Stomach (tissue), 9 donors: ENCODE results near the gene CFAP100. TPM values are rescaled to one million over a fixed set of nuclear protein-coding genes. Genes with fewer than 3 reads are reported as not detected.
A peak's percentile ranks its signal among the peaks of the same experiment; 100 is the strongest.

Experiments
- DNase-seq, 2 donors: peaks; one replicate each; pipeline versions ENCODE4 v3.0.0 to v3.0.0-alpha.2; 2013 to 2019
- H3K27ac ChIP-seq, 5 donors: fragments of 200-600 bp in 4 of 5; sonication (generic) in 4 of 5; one replicate each; pipeline ENCODE4 v1.5.1; 2013 to 2019; ENCODE audit warnings: mild to moderate bottlenecking in 1 of 5, moderate library complexity in 1 of 5
- H3K27me3 ChIP-seq, 3 donors: fragments of 200-600 bp; sonication (generic); one replicate each; pipeline ENCODE4 v1.5.1; 2017 to 2019; ENCODE audit warnings: mixed run types in 1 of 3
- H3K36me3 ChIP-seq, 4 donors: fragments of 200-600 bp; sonication (generic); 1 replicate in 3 of 4; 2 replicates in 1 of 4; pipeline ENCODE4 v1.5.1; 2016 to 2019
- H3K4me1 ChIP-seq, 4 donors: fragments of 200-600 bp; sonication (generic); one replicate each; pipeline ENCODE4 v1.5.1; 2016 to 2019
- H3K4me3 ChIP-seq, 4 donors: fragments of 200-600 bp; sonication (generic) in 3 of 4; one replicate each; pipeline ENCODE4 v1.5.1; 2016 to 2019; ENCODE audit warnings: mild to moderate bottlenecking in 1 of 4
- H3K9me3 ChIP-seq, 4 donors: fragments of 200-600 bp; sonication (generic); one replicate each; pipeline ENCODE4 v1.5.1; 2016 to 2019
- EP300 ChIP-seq: sonication (generic); formaldehyde crosslinking; IDR thresholded peaks from one replicate; pipeline ENCODE4 v1.6.1; 2017; ENCODE audit warnings: antibody characterized with exemption
- POLR2A ChIP-seq, 4 donors: fragments of 450-650 bp; IDR thresholded peaks; one replicate each; pipeline ENCODE4 v1.6.1; 2016; ENCODE audit warnings: antibody characterized with exemption in 4 of 4, control low read depth in 2 of 4, mild to moderate bottlenecking in 1 of 4, moderate library complexity in 1 of 4
- POLR2AphosphoS5 ChIP-seq, 3 donors: sonication (generic); formaldehyde crosslinking; IDR thresholded peaks; one replicate each; pipeline ENCODE4 v1.6.1; 2016; ENCODE audit warnings: antibody characterized with exemption in 3 of 3
- WGBS, 5 donors: extraction: QIAGEN DNeasy Blood & Tissue Kit in 3 of 5; methylation state at CpG; one replicate each; pipeline versions ENCODE4 v1.1.5 to v1.1.7; 2013 to 2018; 5-methylcytosine and 5-hydroxymethylcytosine counted together
- intact Hi-C: fragments of 100-400 bp; cut with DNase I; formaldehyde crosslinking; loops from one replicate; pipeline ENCODE4 v1.15.1; 2023; ENCODE audit warnings: low total_unique reads
- polyA plus RNA-seq, 3 donors: library from polyadenylated mRNA; stranded (reverse); fragments of 200-250 nt; gene quantifications; one replicate each; pipeline ENCODE4 v1.2.3, GENCODE V29; 2013
- total RNA-seq, 5 donors: library from RNA; depleted of rRNA; stranded (reverse); fragments of >200 nt; gene quantifications; one replicate each; pipeline versions ENCODE4 v1.1.0 to v1.2.3, GENCODE V29; 2014 to 2016
- TF ChIP-seq, protein P1 (sequence below), 7 experiments: fragments of 450-650 bp in 4 of 7; fragments of 200-600 bp in 3 of 7; sonication (generic) in 3 of 7; IDR thresholded peaks; one replicate each; pipeline ENCODE4 v1.5.1; 2016 to 2019; ENCODE audit warnings: antibody characterized with exemption in 7 of 7, control low read depth in 2 of 7, mild to moderate bottlenecking in 1 of 7
- donor health status: healthy with polysubstance abuse.
- donor health status: Bipolar disorder and iron deficiency.
- donor health status: healthy.

CFAP100 gene
- total and polyA plus RNA-seq, 8 donors: not detected

DNA sequence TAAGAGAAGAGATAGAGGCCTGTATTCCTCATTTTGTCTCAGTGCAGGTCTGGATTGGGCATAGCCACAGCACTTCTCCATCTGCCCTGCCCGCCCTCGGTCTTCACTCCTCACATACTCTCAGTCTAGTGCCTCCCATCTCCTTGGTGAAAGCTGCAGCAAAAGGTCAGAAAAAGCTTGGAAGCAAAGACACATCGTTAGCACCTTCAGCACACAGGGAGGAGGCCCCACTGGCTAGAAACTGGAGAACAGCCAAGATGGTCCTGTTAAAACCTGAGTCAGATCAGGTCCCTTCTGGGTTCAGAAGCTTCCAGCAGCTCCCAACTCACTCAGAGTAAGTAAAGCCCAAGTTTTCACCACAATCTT is 35.9 kb upstream of the CFAP100 start:
- DNase-seq: no peak
- WGBS, 5 donors: 71 to 80% (median 76%) methylated on average over 3 of the region's 3 CpGs
- peaks cover 0 to 35% (median 10%) of the 10 kb centered on the region in 3 donors for H3K27me3 ChIP-seq
- intact Hi-C loops: no loop called here
- peak overlapping the region in 1 of 5 donors; percentile 99 for H3K27ac ChIP-seq
- H3K36me3 ChIP-seq: no peaks in the 10 kb centered on the region
- TF ChIP-seq EP300 (no peak), POLR2AphosphoS5 (IDR thresholded peaks at IDR 0.05) (no peak), POLR2A (IDR thresholded peaks at IDR 0.05) (no peak)
- TF ChIP-seq, protein P1, sequence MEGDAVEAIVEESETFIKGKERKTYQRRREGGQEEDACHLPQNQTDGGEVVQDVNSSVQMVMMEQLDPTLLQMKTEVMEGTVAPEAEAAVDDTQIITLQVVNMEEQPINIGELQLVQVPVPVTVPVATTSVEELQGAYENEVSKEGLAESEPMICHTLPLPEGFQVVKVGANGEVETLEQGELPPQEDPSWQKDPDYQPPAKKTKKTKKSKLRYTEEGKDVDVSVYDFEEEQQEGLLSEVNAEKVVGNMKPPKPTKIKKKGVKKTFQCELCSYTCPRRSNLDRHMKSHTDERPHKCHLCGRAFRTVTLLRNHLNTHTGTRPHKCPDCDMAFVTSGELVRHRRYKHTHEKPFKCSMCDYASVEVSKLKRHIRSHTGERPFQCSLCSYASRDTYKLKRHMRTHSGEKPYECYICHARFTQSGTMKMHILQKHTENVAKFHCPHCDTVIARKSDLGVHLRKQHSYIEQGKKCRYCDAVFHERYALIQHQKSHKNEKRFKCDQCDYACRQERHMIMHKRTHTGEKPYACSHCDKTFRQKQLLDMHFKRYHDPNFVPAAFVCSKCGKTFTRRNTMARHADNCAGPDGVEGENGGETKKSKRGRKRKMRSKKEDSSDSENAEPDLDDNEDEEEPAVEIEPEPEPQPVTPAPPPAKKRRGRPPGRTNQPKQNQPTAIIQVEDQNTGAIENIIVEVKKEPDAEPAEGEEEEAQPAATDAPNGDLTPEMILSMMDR (IDR thresholded peaks at IDR 0.05): no peak
- no peaks in the 10 kb centered on the region for H3K9me3 ChIP-seq
- H3K4me3 ChIP-seq: no peak overlapping the region
- peaks cover 25 to 42% (median 34%) of the 10 kb centered on the region in 4 donors for H3K4me1 ChIP-seq

DNA sequence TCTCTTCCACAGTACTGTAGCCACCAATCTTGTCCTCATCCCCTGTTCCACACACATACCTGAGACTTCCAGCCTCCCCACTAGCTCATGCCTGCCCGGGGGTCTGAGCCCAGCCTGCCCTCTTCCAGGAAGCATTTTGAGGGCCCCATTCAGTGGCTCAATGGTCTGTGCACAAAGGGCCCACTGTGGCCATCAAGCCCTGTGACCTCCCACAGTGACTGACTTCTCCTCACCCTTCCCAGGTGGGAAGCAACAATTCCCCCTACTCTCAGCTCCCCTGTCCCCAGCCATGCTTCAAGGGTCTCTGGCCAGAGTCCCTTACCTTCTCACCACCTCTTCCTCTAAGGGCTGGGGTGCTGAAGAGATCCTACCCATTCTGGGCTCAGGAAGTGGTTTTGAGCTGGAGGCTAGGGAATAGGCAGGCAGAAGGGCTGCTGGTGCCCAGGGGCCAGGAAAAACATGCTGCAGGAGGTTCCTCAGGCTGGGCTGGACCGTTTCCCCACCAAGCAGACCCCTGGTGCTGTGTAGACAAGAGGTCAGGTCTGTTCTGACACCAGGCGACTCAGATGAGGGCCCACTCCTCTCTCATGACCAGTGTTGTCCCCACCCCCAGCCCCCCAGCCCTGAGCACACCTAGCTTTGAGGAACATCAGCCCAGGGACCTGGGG is 34.5 kb upstream of the CFAP100 start:
- no peaks in the 10 kb centered on the region for H3K36me3 ChIP-seq
- H3K27me3 ChIP-seq: peaks cover 0 to 34% (median 10%) of the 10 kb centered on the region in 3 donors
- intact Hi-C loops: loop anchor here (10.0 kb wide), 1 partner anchor 105 kb away; no protein-coding TSS in a partner anchor
- TF ChIP-seq POLR2A (IDR thresholded peaks at IDR 0.05) (no peak), EP300 (no peak), POLR2AphosphoS5 (IDR thresholded peaks at IDR 0.05) (no peak)
- TF ChIP-seq, protein P1 (IDR thresholded peaks at IDR 0.05): no peak
- H3K4me3 ChIP-seq: no peak overlapping the region
- DNase-seq: no peak
- no peaks in the 10 kb centered on the region for H3K9me3 ChIP-seq
- WGBS, 5 donors: 59 to 83% (median 72%) methylated on average over 3 of the region's 3 CpGs
- peaks cover 11 to 29% (median 20%) of the 10 kb centered on the region in 4 donors for H3K4me1 ChIP-seq
- H3K27ac ChIP-seq: no peak overlapping the region

DNA sequence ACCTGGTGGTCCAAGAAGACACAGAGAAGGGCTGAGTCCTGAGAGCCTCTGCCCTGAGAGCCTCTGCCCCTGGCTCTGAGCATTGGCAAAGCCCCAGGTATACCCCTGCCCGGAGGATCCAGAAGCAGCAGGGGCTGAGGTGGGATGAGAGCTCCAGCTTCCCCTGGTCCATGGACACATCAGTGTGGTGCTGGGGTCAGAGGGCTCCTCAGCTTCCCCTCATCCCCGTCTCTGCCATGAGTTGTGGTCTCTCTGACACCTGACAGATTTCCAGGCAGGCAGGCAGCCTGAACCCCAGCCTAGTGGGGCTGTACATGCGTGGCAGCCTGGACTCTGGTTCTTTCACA is 34.0 kb upstream of the CFAP100 start:
- Histone ChIP-seq H3K27ac (no peak overlapping the region), H3K27me3 (peaks cover 0 to 29% (median 10%) of the 10 kb centered on the region in 3 donors), H3K4me1 (peaks cover 6 to 24% (median 15%) of the 10 kb centered on the region in 4 donors), H3K9me3 (no peaks in the 10 kb centered on the region), H3K4me3 (no peak overlapping the region), H3K36me3 (no peaks in the 10 kb centered on the region)
- TF ChIP-seq, protein P1 (IDR thresholded peaks at IDR 0.05): no peak
- no peak for TF ChIP-seq EP300
- intact Hi-C loops: loop anchor here (10.0 kb wide), 1 partner anchor 106 kb away; no protein-coding TSS in a partner anchor
- DNase-seq: no peak
- 69 to 81% (median 72%) methylated on average over 2 to 3 of the region's 3 CpGs for WGBS, 5 donors

DNA sequence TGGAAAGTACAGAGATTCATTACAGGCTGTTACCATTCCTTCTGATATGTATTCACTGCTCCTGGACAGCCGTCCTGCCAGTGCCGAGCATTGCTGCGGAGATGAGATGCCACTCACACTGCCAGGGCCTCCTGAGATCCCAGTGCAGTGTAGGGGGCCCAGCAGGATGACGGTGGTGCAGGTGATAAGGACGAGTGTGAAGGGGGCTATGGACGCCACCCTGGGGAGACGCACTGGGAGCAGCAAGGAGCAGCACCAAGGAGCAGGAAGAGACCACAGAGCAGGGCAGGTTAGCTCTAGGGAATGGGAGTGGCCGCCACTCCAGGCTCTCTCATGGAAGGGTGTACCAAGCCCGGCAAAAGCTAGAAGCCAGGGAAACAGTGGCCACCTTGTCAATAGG is 33.5 kb upstream of the CFAP100 start:
- 72 to 78% (median 76%) methylated on average over 8 to 9 of the region's 9 CpGs for WGBS, 5 donors
- no peaks in the 10 kb centered on the region for H3K36me3 ChIP-seq
- H3K9me3 ChIP-seq: no peaks in the 10 kb centered on the region
- no peak for DNase-seq
- intact Hi-C loops: loop anchor here (10.0 kb wide), 1 partner anchor 106 kb away; no protein-coding TSS in a partner anchor
- TF ChIP-seq EP300 (no peak), POLR2AphosphoS5 (IDR thresholded peaks at IDR 0.05) (no peak), POLR2A (IDR thresholded peaks at IDR 0.05) (no peak)
- TF ChIP-seq, protein P1 (IDR thresholded peaks at IDR 0.05): no peak
- no peak overlapping the region for H3K27ac ChIP-seq
- H3K4me3 ChIP-seq: no peak overlapping the region
- H3K4me1 ChIP-seq: peaks cover 6 to 18% (median 14%) of the 10 kb centered on the region in 4 donors
- peaks cover 0 to 24% (median 10%) of the 10 kb centered on the region in 3 donors for H3K27me3 ChIP-seq
